ENCODE results near the gene MICU1.

Gene MICU1

DNA sequence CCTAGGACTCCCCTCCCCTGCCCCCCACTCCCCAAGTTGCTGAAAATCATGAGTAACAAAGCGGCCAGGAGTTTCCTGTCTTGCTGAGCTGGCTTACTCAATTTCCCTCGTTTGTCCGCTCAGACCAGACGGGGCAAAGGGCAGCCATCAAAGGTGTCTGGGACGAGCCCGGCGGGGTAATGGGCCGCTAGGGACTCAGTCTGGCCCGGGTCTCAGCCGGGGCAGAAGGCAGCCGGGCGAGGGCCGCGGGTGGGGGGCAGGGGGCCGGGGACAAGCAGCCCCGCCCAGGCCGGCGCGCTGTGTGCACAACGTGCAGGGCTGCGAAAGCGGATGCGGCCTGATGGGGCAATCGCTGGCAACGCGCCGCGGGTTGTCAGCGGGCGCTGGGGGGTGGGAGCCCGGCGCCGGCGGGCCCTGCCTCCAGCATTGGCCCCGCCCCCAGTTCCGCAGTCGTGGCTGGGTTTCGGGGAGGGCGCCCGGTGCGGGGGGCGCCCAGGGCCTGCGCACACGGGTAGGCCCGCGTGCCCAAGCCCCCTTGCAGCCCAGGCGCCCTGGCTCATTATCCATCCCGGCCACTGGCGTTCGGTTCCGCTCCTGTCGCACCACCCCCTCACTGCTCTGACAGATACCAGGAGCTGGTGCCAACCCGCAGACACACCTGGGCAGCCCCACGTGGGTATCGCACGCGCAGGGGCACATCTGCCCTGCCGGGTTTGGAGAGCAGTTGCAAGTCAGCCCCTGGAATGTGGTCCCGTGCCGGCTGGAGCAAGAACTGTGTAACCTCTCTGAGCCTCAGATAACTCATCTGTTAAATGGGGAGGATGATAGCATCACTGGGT is 306.2 kb downstream of the MICU1 start:
- no peak for TF ChIP-seq CTCF (IDR thresholded peaks at IDR 0.05; ENCODE audit: low read depth, low read length)
- peak overlapping the region; percentile 6 to 7 for H3K4me3 ChIP-seq (replicated peaks in 1 of 2; ENCODE audit: low read depth in 2 of 2, low read length in 2 of 2)
- peak; percentile 94 to 97 for DNase-seq (ENCODE audit: low read depth in 2 of 2)

- no peak for TF ChIP-seq CTCF (IDR thresholded peaks at IDR 0.05; ENCODE audit: low read depth, low read length)
- H3K4me3 ChIP-seq (replicated peaks in 1 of 2; ENCODE audit: low read depth in 2 of 2, low read length in 2 of 2) = no peak overlapping the region
- peak in 1 of 2 donors; percentile 48 for DNase-seq (ENCODE audit: low read depth in 2 of 2)
Measured at GRCh38 chr10:72318418-72319262, 307.2 kb downstream of the MICU1 start.
